Fibroblast of lung (primary cell): ENCODE measurements around the gene SPOCD1.

Source experiments
- EZH2 ChIP-seq: IDR thresholded peaks from 2 replicates; pipeline ENCODE4 v1.5.1; 2012; ENCODE audit warnings: low read length, control low read depth, mild to moderate bottlenecking; ENCODE audit errors: missing control alignments
- TF ChIP-seq, protein P1 (sequence below), 2 donors: IDR thresholded peaks in 1 of 2; conservative IDR thresholded peaks in 1 of 2; 1 replicate in 1 of 2; 2 replicates in 1 of 2; pipeline ENCODE4 v1.5.1; 2011 to 2012; ENCODE audit warnings: low read length in 2 of 2, control low read depth in 1 of 2, inconsistent platforms in 1 of 2, low read depth in 1 of 2, mild to moderate bottlenecking in 1 of 2

- TF ChIP-seq, protein P1, sequence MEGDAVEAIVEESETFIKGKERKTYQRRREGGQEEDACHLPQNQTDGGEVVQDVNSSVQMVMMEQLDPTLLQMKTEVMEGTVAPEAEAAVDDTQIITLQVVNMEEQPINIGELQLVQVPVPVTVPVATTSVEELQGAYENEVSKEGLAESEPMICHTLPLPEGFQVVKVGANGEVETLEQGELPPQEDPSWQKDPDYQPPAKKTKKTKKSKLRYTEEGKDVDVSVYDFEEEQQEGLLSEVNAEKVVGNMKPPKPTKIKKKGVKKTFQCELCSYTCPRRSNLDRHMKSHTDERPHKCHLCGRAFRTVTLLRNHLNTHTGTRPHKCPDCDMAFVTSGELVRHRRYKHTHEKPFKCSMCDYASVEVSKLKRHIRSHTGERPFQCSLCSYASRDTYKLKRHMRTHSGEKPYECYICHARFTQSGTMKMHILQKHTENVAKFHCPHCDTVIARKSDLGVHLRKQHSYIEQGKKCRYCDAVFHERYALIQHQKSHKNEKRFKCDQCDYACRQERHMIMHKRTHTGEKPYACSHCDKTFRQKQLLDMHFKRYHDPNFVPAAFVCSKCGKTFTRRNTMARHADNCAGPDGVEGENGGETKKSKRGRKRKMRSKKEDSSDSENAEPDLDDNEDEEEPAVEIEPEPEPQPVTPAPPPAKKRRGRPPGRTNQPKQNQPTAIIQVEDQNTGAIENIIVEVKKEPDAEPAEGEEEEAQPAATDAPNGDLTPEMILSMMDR (conservative IDR thresholded peaks at IDR 0.05 in 1 of 2, IDR thresholded peaks at IDR 0.05 in 1 of 2; ENCODE audit: low read depth in 1 of 2, low read length in 2 of 2) = peak; percentile 70 to 96
- no peak for TF ChIP-seq EZH2
Observed at GRCh38 chr1:31815752-31816500, at the start of gene SPOCD1.
